Upper lobe of left lung (tissue), 6 donors: ENCODE measurements around the gene DMWD. TPM values are rescaled to one million over a fixed set of nuclear protein-coding genes. Genes with fewer than 3 reads are reported as not detected.

Experiments
- ATAC-seq, 2 donors: fragments of 200-7000 bp; cut with Tn5 transposase; one replicate each; pipeline ENCODE4 v1.9.1; 2022; ENCODE audit warnings: mild to moderate bottlenecking in 2 of 2, moderate library complexity in 2 of 2; ENCODE audit not compliant: low FRiP score in 2 of 2
- DNase-seq, 2 donors: peaks; one replicate each; pipeline ENCODE4 v3.0.0-alpha.2; 2019 to 2020
- H3K27ac ChIP-seq, 4 donors: fragments of 200-600 bp; sonication (generic); one replicate each; pipeline ENCODE4 v1.5.1; 2016 to 2019
- H3K27me3 ChIP-seq, 4 donors: fragments of 200-600 bp; sonication (generic); one replicate each; pipeline ENCODE4 v1.5.1; 2017 to 2019
- H3K36me3 ChIP-seq, 4 donors: fragments of 200-600 bp; sonication (generic); one replicate each; pipeline ENCODE4 v1.5.1; 2016 to 2019
- H3K4me1 ChIP-seq, 4 donors: fragments of 200-600 bp; sonication (generic); one replicate each; pipeline ENCODE4 v1.5.1; 2018 to 2019
- H3K4me3 ChIP-seq, 4 donors: fragments of 200-600 bp; sonication (generic); one replicate each; pipeline ENCODE4 v1.5.1; 2017 to 2019; ENCODE audit warnings: mild to moderate bottlenecking in 2 of 4, moderate library complexity in 1 of 4
- H3K9me3 ChIP-seq, 4 donors: fragments of 200-600 bp; sonication (generic); one replicate each; pipeline ENCODE4 v1.5.1; 2018 to 2019
- EP300 ChIP-seq, 4 donors: sonication (generic); formaldehyde crosslinking; IDR thresholded peaks; one replicate each; pipeline ENCODE4 v1.5.1; 2017; ENCODE audit warnings: antibody characterized with exemption in 4 of 4, control low read depth in 2 of 4
- POLR2A ChIP-seq, 4 donors: fragments of 450-650 bp; IDR thresholded peaks; one replicate each; pipeline ENCODE4 v1.5.1; 2016 to 2017; ENCODE audit warnings: antibody characterized with exemption in 4 of 4, mild to moderate bottlenecking in 2 of 4
- POLR2AphosphoS5 ChIP-seq, 2 donors: sonication (generic); formaldehyde crosslinking; IDR thresholded peaks; one replicate each; pipeline ENCODE4 v1.5.1; 2017; ENCODE audit warnings: antibody characterized with exemption in 2 of 2
- WGBS, 2 donors: methylation state at CpG; one replicate each; pipeline ENCODE4 v1.1.5; 2017 to 2018; 5-methylcytosine and 5-hydroxymethylcytosine counted together
- total RNA-seq, 6 donors: library from RNA; depleted of rRNA in 4 of 6; stranded (reverse); fragments of >200 nt in 4 of 6; gene quantifications; one replicate each; pipeline versions ENCODE4 v1.1.0 to v1.2.1, GENCODE V29; 2016 to 2021
- TF ChIP-seq, protein P1 (sequence below), 6 experiments: fragments of 450-650 bp in 4 of 6; fragments of 200-600 bp in 2 of 6; sonication (generic) in 2 of 6; IDR thresholded peaks; one replicate each; pipeline ENCODE4 v1.5.1; 2016 to 2019; ENCODE audit warnings: antibody characterized with exemption in 6 of 6
- donor health status: DM: no; HTN: no; CAD: no; lungs with moderate emphysema.
- donor health status: DM: no; HTN: yes; CAD: no; lungs with severe emphysema.

DMWD gene
- total RNA-seq, 6 donors from 2014 or later: 29.4 to 109 (median 57.4) TPM

DNA sequence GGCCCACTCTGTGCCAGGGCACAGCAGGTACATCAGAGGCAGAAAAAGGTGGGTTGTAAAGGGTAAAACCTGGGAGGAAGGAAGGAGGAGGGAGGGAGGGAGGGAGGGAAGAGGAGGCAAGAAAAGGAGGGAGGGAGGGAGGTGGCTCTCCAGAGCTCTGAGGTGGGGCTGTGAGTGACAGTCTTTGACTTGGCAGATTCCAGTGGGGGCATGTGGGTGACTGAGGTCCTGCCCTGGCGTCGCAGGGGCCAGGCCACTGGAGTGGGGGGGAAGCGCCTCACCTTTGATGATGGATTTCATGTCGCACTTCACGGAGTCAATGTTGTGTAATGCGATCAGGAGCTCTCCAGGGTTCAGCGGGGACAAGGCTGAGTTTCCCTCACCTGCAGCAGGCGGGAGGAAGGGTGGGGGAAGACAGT is 28.5 kb upstream of the DMWD start:
- no peak for ATAC-seq
- 77 to 83% methylated on average over 8 of the region's 8 CpGs for WGBS, 2 donors
- H3K27me3 ChIP-seq: no peaks in the 10 kb centered on the region
- peaks cover 10 to 74% (median 58%) of the 10 kb centered on the region in 4 donors for H3K36me3 ChIP-seq
- no peak overlapping the region for H3K4me3 ChIP-seq
- H3K27ac ChIP-seq: no peak overlapping the region
- peaks cover 0 to 9% (median 2%) of the 10 kb centered on the region in 4 donors for H3K4me1 ChIP-seq
- TF ChIP-seq, protein P1, sequence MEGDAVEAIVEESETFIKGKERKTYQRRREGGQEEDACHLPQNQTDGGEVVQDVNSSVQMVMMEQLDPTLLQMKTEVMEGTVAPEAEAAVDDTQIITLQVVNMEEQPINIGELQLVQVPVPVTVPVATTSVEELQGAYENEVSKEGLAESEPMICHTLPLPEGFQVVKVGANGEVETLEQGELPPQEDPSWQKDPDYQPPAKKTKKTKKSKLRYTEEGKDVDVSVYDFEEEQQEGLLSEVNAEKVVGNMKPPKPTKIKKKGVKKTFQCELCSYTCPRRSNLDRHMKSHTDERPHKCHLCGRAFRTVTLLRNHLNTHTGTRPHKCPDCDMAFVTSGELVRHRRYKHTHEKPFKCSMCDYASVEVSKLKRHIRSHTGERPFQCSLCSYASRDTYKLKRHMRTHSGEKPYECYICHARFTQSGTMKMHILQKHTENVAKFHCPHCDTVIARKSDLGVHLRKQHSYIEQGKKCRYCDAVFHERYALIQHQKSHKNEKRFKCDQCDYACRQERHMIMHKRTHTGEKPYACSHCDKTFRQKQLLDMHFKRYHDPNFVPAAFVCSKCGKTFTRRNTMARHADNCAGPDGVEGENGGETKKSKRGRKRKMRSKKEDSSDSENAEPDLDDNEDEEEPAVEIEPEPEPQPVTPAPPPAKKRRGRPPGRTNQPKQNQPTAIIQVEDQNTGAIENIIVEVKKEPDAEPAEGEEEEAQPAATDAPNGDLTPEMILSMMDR (IDR thresholded peaks at IDR 0.05): no peak
- no peak for TF ChIP-seq POLR2A (IDR thresholded peaks at IDR 0.05)
- no peak for TF ChIP-seq EP300 (IDR thresholded peaks at IDR 0.05)
- no peak for TF ChIP-seq POLR2AphosphoS5 (IDR thresholded peaks at IDR 0.05)
- peak in 1 of 2 donors; percentile 47 for DNase-seq
- H3K9me3 ChIP-seq: no peaks in the 10 kb centered on the region

DNA sequence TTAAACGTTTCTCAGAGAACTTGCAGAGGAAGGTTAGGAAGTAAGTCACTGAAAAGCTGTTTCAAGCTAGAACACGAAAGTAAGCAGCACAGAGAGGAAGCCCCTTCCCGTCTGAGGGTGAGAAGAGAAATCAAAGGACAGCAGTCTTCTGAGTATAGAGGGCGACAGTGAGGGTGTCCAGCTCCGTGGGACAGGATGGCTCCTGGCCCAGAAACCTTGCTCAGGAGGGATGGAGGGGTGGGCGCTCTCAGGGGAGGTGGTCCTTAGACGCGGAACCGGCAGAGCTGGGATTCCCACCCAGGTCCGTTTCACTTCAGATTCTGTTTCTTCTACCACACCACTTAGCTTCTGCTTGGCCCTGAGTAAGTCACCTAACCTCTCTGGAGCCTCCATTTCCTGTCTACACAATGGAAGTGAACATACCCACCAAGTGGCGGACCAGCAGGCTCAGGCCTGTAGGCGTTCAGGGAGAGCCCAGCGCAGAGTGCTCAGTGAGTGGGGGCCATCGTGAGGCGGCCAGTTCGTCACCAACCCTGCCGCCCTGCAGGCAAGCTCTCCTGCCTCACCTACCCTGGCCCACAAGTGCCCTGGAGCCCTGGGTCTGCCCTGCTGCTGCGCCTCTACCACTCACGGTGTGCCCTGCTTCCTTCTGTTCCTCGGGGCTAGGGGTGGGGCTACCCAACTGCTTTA is 27.9 kb upstream of the DMWD start:
- DNase-seq (peak in 1 of 2 donors; percentile 55), ATAC-seq (no peak)
- Histone ChIP-seq H3K4me1 (peaks cover 0 to 12% (median 2%) of the 10 kb centered on the region in 4 donors), H3K36me3 (peaks cover 5 to 69% (median 52%) of the 10 kb centered on the region in 4 donors), H3K4me3 (no peak overlapping the region), H3K27ac (no peak overlapping the region), H3K27me3 (no peaks in the 10 kb centered on the region), H3K9me3 (no peaks in the 10 kb centered on the region)
- TF ChIP-seq, protein P1 (IDR thresholded peaks at IDR 0.05): no peak
- no peak for TF ChIP-seq POLR2AphosphoS5 (IDR thresholded peaks at IDR 0.05)
- no peak for TF ChIP-seq POLR2A (IDR thresholded peaks at IDR 0.05)
- no peak for TF ChIP-seq EP300 (IDR thresholded peaks at IDR 0.05)
- 79 to 84% methylated on average over 16 to 20 of the region's 20 CpGs for WGBS, 2 donors

DNA sequence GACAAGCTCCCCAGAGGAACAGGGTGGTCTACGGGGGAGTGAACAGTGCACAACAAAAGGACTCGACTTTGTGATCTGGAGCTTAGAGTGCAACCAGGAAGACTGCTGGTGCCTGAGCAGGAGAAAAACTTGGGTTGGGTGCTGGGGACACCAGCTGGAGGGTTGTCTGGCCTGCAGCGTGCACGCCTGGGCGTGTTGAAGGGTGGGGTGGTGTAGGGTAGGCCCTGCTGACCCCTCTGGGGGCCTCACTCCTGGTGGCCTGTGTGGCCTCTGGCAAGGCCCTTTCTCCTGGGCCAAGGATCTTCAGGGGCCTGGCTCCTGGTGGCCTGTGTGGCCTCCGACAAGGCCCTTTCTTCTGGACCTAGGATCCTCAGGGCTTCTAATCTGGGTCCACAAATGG is 27.1 kb upstream of the DMWD start:
- H3K36me3 ChIP-seq: peaks cover under 1 to 61% (median 44%) of the 10 kb centered on the region in 4 donors

DNA sequence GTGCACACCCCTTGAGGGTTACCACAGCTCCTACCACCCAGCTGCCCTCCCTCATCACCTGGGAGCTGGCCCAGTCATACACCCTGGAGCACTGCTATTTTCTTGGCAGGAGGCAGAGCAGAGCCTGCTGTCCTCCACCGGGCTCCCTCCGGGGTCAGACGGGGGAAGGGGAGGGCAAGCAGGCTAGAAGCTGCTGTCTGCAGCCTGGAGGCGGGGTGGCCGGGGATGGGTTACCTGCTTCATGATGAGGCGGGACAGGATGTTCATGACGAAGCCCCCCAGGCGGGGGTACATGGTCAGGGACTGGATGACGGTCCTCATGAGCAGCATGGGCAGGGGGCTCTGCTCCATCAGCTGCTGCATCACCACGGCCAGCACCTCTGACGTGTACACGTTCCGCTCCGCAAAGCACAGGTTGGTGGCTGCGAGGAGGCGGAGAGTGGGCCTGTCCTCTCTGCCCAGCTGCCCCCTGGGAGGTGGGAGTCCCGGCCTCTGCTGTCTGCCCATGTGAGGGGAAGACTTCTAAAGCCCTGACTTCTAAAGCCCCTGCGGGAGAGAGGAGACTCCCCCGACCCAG is 25.2 kb upstream of the DMWD start:
- Histone ChIP-seq H3K36me3 (peaks cover 0 to 41% (median 27%) of the 10 kb centered on the region in 4 donors), H3K27me3 (no peaks in the 10 kb centered on the region), H3K4me3 (no peak overlapping the region), H3K27ac (no peak overlapping the region), H3K9me3 (no peaks in the 10 kb centered on the region), H3K4me1 (peaks cover 0 to 16% (median 2%) of the 10 kb centered on the region in 4 donors)
- WGBS, 2 donors: 88 to 90% methylated on average over 15 to 19 of the region's 19 CpGs
- ATAC-seq: no peak
- peak in 1 of 2 donors; percentile 51 for DNase-seq
- TF ChIP-seq POLR2AphosphoS5 (IDR thresholded peaks at IDR 0.05) (no peak), POLR2A (IDR thresholded peaks at IDR 0.05) (no peak), EP300 (IDR thresholded peaks at IDR 0.05) (no peak)
- TF ChIP-seq, protein P1 (IDR thresholded peaks at IDR 0.05): no peak

More for the DNA sequence above, 27.1 kb upstream of the DMWD start:
- 91 to 95% methylated on average over 5 to 6 of the region's 6 CpGs for WGBS, 2 donors
- TF ChIP-seq POLR2AphosphoS5 (IDR thresholded peaks at IDR 0.05): no peak
- H3K27ac ChIP-seq: no peak overlapping the region
- ATAC-seq (no peak), DNase-seq (peak in 1 of 2 donors; percentile 68)
- peaks cover 0 to 16% (median 2%) of the 10 kb centered on the region in 4 donors for H3K4me1 ChIP-seq
- H3K4me3 ChIP-seq: no peak overlapping the region
- H3K9me3 ChIP-seq: no peaks in the 10 kb centered on the region
- no peaks in the 10 kb centered on the region for H3K27me3 ChIP-seq

DNA sequence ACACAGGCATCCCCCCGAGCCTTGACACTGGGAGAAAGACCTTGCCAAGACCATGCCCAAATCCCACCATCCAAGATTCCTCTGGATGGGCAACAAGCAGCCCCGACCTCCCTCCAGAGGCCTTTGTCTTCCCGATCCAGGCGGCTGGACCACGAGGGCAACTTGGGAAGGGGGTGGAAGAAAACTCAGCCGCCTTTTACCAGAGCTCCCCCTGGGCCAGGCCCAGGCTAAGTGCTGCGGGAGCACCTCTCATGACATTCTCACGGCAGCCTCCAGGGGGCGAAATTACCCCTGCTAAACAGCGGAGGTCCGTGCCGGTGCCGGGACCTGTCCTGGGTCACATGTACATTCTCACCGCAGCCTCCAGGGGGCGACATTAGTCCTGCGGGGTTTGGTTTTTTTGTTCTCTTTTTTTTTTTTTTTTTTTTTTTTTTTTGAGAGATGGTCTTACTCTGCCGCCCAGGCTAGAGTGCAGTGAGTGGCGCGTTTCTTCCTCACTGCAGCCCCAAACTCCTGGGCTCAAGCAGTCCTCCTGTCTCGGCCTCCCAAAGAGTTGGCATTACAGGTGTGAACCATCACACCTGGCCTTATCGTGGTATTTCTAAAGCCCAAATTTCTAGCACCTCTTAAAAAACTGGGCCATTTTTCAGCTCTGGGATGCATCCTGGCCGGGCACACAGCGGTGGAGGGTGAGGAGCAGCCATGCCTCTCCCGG is 24.5 kb upstream of the DMWD start:
- DNase-seq: peak; percentile 64 to 96
- TF ChIP-seq POLR2AphosphoS5 (IDR thresholded peaks at IDR 0.05) (peak in 1 of 2 donors; percentile 13), EP300 (IDR thresholded peaks at IDR 0.05) (no peak), POLR2A (IDR thresholded peaks at IDR 0.05) (no peak)
- TF ChIP-seq, protein P1 (IDR thresholded peaks at IDR 0.05): peak; percentile 94 to 97 (median 96)
- 17 to 22% methylated on average over 23 of the region's 24 CpGs for WGBS, 2 donors
- Histone ChIP-seq H3K27ac (no peak overlapping the region), H3K27me3 (no peaks in the 10 kb centered on the region), H3K4me1 (peaks cover 0 to 16% (median 2%) of the 10 kb centered on the region in 4 donors), H3K4me3 (no peak overlapping the region), H3K36me3 (peaks cover 0 to 35% (median 21%) of the 10 kb centered on the region in 4 donors), H3K9me3 (no peaks in the 10 kb centered on the region)
- peak; percentile 94 to 95 for ATAC-seq
